Keratinocyte (primary cell): ENCODE measurements around the gene SH2B3. TPM values are rescaled to one million over a fixed set of nuclear protein-coding genes. Genes with fewer than 3 reads are reported as not detected.

Experiments used
- DNase-seq: peaks from one replicate; pipeline ENCODE4 v3.0.0-alpha.2; 2011; ENCODE audit warnings: low read depth, missing footprints, low spot score
- FAIRE-seq: peaks from 2 replicates; lab custom pipeline; 2011; peaks lifted over from hg19 to GRCh38; lab: Jason Lieb, UNC
- H2AFZ ChIP-seq: 2 replicates; pipeline ENCODE4 v1.6.0; 2012; ENCODE audit warnings: low read length, control low read depth, inconsistent platforms; ENCODE audit not compliant: control insufficient read depth
- H3K27ac ChIP-seq: 2 replicates; pipeline ENCODE4 v1.5.1; 2011; ENCODE audit warnings: low read length; ENCODE audit not compliant: control insufficient read depth, insufficient read depth
- H3K27me3 ChIP-seq: 3 replicates; pipeline ENCODE4 v1.6.0; 2011; ENCODE audit warnings: low read length; ENCODE audit not compliant: control insufficient read depth, insufficient read depth; ENCODE audit errors: extremely low read depth
- H3K36me3 ChIP-seq, 2 experiments: 2 replicates in 1 of 2; 3 replicates in 1 of 2; pipeline ENCODE4 v1.5.1; 2011; ENCODE audit warnings: low read length in 2 of 2, mild to moderate bottlenecking in 1 of 2; ENCODE audit not compliant: control insufficient read depth in 2 of 2, insufficient read depth in 2 of 2; ENCODE audit errors: extremely low read depth in 1 of 2
- H3K4me1 ChIP-seq: 3 replicates; pipeline ENCODE4 v1.5.1; 2011; ENCODE audit warnings: low read length; ENCODE audit not compliant: control insufficient read depth, insufficient read depth; ENCODE audit errors: extremely low read depth
- H3K4me2 ChIP-seq: 3 replicates; pipeline ENCODE4 v1.6.0; 2011; ENCODE audit warnings: low read depth, low read length; ENCODE audit not compliant: control insufficient read depth, insufficient read depth; ENCODE audit errors: extremely low read depth
- H3K4me3 ChIP-seq, 3 experiments: fragments of 200-600 bp in 1 of 3; sonication (generic) in 1 of 3; 2 replicates in 2 of 3; 3 replicates in 1 of 3; pipeline ENCODE4 v1.5.1; 2011 to 2016; ENCODE audit warnings: low read length in 3 of 3, mild to moderate bottlenecking in 3 of 3, control low read depth in 2 of 3, inconsistent platforms in 1 of 3, low read depth in 1 of 3, mixed read lengths in 1 of 3, mixed run types in 1 of 3, moderate library complexity in 1 of 3; ENCODE audit not compliant: control insufficient read depth in 2 of 3, insufficient read depth in 2 of 3; ENCODE audit errors: extremely low read depth in 1 of 3
- H3K79me2 ChIP-seq: 2 replicates; pipeline ENCODE4 v1.6.0; 2012; ENCODE audit warnings: low read length; ENCODE audit not compliant: control insufficient read depth, insufficient read depth
- H3K9ac ChIP-seq: 3 replicates; pipeline ENCODE4 v1.6.0; 2011; ENCODE audit warnings: low read length; ENCODE audit not compliant: control insufficient read depth, insufficient read depth; ENCODE audit errors: extremely low read depth
- H3K9me1 ChIP-seq: 3 replicates; pipeline ENCODE4 v1.6.0; 2011; ENCODE audit warnings: low read length; ENCODE audit not compliant: control insufficient read depth, insufficient read depth; ENCODE audit errors: extremely low read depth
- H3K9me3 ChIP-seq: 2 replicates; pipeline ENCODE4 v1.5.1; 2012; ENCODE audit warnings: low read depth, low read length; ENCODE audit not compliant: control insufficient read depth
- H4K20me1 ChIP-seq: 3 replicates; pipeline ENCODE4 v1.6.0; 2011; ENCODE audit warnings: low read length; ENCODE audit not compliant: control insufficient read depth, insufficient read depth; ENCODE audit errors: extremely low read depth
- EZH2 ChIP-seq: IDR thresholded peaks from one replicate; pipeline ENCODE4 v1.6.1; 2012; ENCODE audit warnings: inconsistent platforms, mild to moderate bottlenecking, low read length, moderate library complexity
- dilution Hi-C: fragments of 300-500 bp; cut with MboI; formaldehyde crosslinking; loops from one replicate; pipeline ENCODE4 v1.7.0; 2020; ENCODE audit warnings: low sequenced_read_pairs; ENCODE audit not compliant: extremely low pct_ligation_motif_present
- polyA plus RNA-seq, 5 experiments: library from polyadenylated mRNA; depleted of rRNA in 3 of 5; stranded (reverse) in 3 of 5; stranded (forward) in 1 of 5; unstranded in 1 of 5; fragments of >200 nt; gene quantifications; 1 replicate in 1 of 5; 2 replicates in 3 of 5; 3 replicates in 1 of 5; pipeline versions ENCODE4 v1.2.1 to v1.2.3, GENCODE V29; 2011 to 2012; ENCODE audit warnings: missing spikeins in 2 of 5, low read depth in 1 of 5, low replicate concordance in 1 of 5
- TF ChIP-seq, protein P1 (sequence below), 3 experiments: IDR thresholded peaks in 1 of 3; conservative IDR thresholded peaks in 1 of 3; optimal IDR thresholded peaks in 1 of 3; 2 replicates in 2 of 3; 3 replicates in 1 of 3; pipeline versions ENCODE3 to v1.5.1; 2011; ENCODE audit warnings: low read length in 3 of 3, mild to moderate bottlenecking in 3 of 3, moderate library complexity in 2 of 3, control low read depth in 1 of 3, inconsistent platforms in 1 of 3; ENCODE audit not compliant: insufficient read depth in 2 of 3; ENCODE audit errors: extremely low read depth in 1 of 3

Gene SH2B3
- polyA plus RNA-seq, 1 donor (not counting 4 experiments of a cell fraction or from before 2014, with no cell fraction given), result 7.7 TPM

DNA sequence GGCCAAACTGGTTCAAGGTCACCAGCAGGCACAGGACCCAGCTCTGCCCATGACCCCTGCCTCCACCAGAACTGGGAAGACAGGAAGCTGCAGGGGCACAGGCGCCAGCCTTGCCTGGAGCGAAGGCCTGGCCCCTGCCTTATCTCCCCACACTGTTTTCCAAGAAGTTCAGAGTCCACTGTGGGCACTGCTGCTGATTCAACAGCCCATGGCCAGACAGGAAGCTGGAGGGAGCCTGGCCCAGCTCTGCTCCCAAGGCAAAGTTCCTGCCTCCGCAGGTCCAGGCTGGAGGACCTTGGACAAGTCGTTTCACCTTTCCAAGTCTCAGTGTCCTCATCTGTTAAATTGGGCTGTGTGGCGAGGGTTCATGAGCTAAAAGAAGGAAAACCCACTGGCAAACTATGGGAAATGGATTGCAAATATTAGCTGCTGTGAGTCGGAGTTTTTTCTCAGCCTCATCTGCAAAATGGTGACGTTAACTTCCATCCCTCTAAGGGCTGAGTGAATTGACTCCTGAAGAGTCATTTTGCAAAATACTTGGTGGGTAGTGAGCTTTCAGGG, 38.0 kb upstream of the SH2B3 start:
- H4K20me1 ChIP-seq, result no peaks in the 10 kb centered on the region
- H2AFZ ChIP-seq, result no peak overlapping the region
- DNase-seq (no peak), FAIRE-seq (no peak)
- H3K9me1 ChIP-seq, result no peaks in the 10 kb centered on the region
- H3K36me3 ChIP-seq, result peaks cover 1 to 2% of the 10 kb centered on the region in 2 experiments
- no peaks in the 10 kb centered on the region for H3K9me3 ChIP-seq
- H3K27ac ChIP-seq, result no peak overlapping the region
- peaks cover 18% of the 10 kb centered on the region for H3K4me1 ChIP-seq
- H3K9ac ChIP-seq, result peak overlapping the region; percentile 71
- TF ChIP-seq, protein P1, sequence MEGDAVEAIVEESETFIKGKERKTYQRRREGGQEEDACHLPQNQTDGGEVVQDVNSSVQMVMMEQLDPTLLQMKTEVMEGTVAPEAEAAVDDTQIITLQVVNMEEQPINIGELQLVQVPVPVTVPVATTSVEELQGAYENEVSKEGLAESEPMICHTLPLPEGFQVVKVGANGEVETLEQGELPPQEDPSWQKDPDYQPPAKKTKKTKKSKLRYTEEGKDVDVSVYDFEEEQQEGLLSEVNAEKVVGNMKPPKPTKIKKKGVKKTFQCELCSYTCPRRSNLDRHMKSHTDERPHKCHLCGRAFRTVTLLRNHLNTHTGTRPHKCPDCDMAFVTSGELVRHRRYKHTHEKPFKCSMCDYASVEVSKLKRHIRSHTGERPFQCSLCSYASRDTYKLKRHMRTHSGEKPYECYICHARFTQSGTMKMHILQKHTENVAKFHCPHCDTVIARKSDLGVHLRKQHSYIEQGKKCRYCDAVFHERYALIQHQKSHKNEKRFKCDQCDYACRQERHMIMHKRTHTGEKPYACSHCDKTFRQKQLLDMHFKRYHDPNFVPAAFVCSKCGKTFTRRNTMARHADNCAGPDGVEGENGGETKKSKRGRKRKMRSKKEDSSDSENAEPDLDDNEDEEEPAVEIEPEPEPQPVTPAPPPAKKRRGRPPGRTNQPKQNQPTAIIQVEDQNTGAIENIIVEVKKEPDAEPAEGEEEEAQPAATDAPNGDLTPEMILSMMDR (optimal IDR thresholded peaks at IDR 0.05 in 1 of 3, IDR thresholded peaks at IDR 0.05 in 1 of 3, conservative IDR thresholded peaks at IDR 0.05 in 1 of 3; ENCODE audit: extremely low read depth in 1 of 3, insufficient read depth in 2 of 3, low read length in 3 of 3), result no peak
- no peak for TF ChIP-seq EZH2
- dilution Hi-C loops, result no loop called here
- H3K4me2 ChIP-seq, result peak overlapping the region; percentile 97
- peak overlapping the region; percentile 54 to 87 (median 76) for H3K4me3 ChIP-seq
- H3K27me3 ChIP-seq, result no peaks in the 10 kb centered on the region
- H3K79me2 ChIP-seq, result no peaks in the 10 kb centered on the region

DNA sequence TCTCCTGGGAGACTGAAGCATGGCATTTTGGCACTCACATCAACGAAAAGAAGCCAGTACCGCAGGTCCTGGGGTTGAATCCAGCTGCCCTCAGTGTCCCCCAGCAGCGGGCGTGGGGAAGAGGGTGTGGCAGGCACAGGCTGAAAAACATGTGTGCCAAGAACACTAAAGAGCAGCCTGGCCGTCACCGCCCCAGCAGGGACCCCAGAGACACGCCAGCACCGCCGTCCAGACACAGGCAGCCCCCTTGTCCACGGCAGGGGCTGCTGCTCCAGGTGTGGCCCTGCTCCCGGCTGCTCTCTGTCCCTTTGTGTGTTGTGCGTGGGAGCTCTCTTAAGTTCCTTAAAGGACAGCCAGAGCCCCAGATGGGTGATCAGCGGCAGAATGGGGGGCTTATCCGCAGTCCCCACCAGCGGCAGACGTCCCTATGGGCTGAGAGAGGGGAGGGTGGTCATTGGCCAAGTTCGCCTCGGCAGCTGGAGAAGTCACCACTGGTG, 37.4 kb upstream of the SH2B3 start:
- dilution Hi-C loops, result no loop called here
- no peak for FAIRE-seq

More for the DNA sequence above, 37.4 kb upstream of the SH2B3 start:
- H3K4me1 ChIP-seq, result peaks cover 18% of the 10 kb centered on the region
- no peaks in the 10 kb centered on the region for H4K20me1 ChIP-seq
- no peaks in the 10 kb centered on the region for H3K79me2 ChIP-seq
- H3K4me2 ChIP-seq, result peak overlapping the region; percentile 97
- H2AFZ ChIP-seq, result peak overlapping the region; percentile 84
- H3K4me3 ChIP-seq, result peak overlapping the region; percentile 54 to 87 (median 76)
- H3K9me1 ChIP-seq, result no peaks in the 10 kb centered on the region
- no peak for DNase-seq
- H3K9me3 ChIP-seq, result no peaks in the 10 kb centered on the region
- no peak overlapping the region for H3K27ac ChIP-seq
- H3K36me3 ChIP-seq, result peaks cover 1 to 2% of the 10 kb centered on the region in 2 experiments
- H3K27me3 ChIP-seq, result no peaks in the 10 kb centered on the region
- TF ChIP-seq EZH2, result no peak
- TF ChIP-seq, protein P1 (optimal IDR thresholded peaks at IDR 0.05 in 1 of 3, IDR thresholded peaks at IDR 0.05 in 1 of 3, conservative IDR thresholded peaks at IDR 0.05 in 1 of 3; ENCODE audit: extremely low read depth in 1 of 3, insufficient read depth in 2 of 3, low read length in 3 of 3), result no peak
- H3K9ac ChIP-seq, result peak overlapping the region; percentile 71
